GM23338 (cell line): ENCODE measurements around the gene SMIM45.
A peak's percentile ranks its signal among the peaks of the same experiment; 100 is the strongest.

Source experiments
- ATAC-seq: fragments of 200-7000 bp; cut with Tn5 transposase; 3 replicates; pipeline ENCODE4 v1.9.1; 2020
- DNase-seq: peaks from one replicate; pipeline ENCODE4 v3.0.0-alpha.2; 2015; ENCODE audit warnings: low spot score
- H2AFZ ChIP-seq: fragments of 200-600 bp; sonication (generic); 2 replicates; pipeline ENCODE4 v1.8.0; 2016; ENCODE audit warnings: antibody characterized with exemption, mild to moderate bottlenecking, moderate library complexity
- H3F3A ChIP-seq: fragments of 200-600 bp; sonication (generic); replicated peaks from 2 replicates; pipeline ENCODE4 v1.8.0; 2017; ENCODE audit warnings: antibody characterized with exemption, mixed run types, low read depth
- H3K27ac ChIP-seq: fragments of 200-600 bp; sonication (generic); 2 replicates; pipeline ENCODE4 v1.6.1; 2016; ENCODE audit warnings: low read depth
- H3K27me3 ChIP-seq: fragments of 200-600 bp; sonication (generic); 2 replicates; pipeline ENCODE4 v1.8.0; 2016; ENCODE audit warnings: mild to moderate bottlenecking, mixed run types, moderate library complexity; ENCODE audit not compliant: insufficient read depth
- H3K36me3 ChIP-seq: fragments of 200-600 bp; sonication (generic); 2 replicates; pipeline ENCODE4 v1.8.0; 2016; ENCODE audit warnings: mild to moderate bottlenecking; ENCODE audit not compliant: insufficient read depth
- H3K4me1 ChIP-seq: fragments of 200-600 bp; sonication (generic); 2 replicates; pipeline ENCODE4 v1.8.0; 2016; ENCODE audit warnings: mild to moderate bottlenecking, moderate library complexity; ENCODE audit not compliant: insufficient read depth
- H3K4me2 ChIP-seq: fragments of 200-600 bp; sonication (generic); 2 replicates; pipeline ENCODE4 v1.7.1; 2017; ENCODE audit warnings: mixed run types
- H3K4me3 ChIP-seq: fragments of 200-600 bp; sonication (generic); 2 replicates; pipeline ENCODE4 v1.6.1; 2016; ENCODE audit warnings: mixed run types
- H3K79me2 ChIP-seq: fragments of 200-600 bp; sonication (generic); replicated peaks from 2 replicates; pipeline ENCODE4 v1.8.0; 2017; ENCODE audit warnings: mild to moderate bottlenecking; ENCODE audit not compliant: insufficient read depth
- H3K9me2 ChIP-seq: fragments of 200-600 bp; sonication (generic); 2 replicates; pipeline ENCODE4 v1.8.0; 2017; ENCODE audit not compliant: insufficient read depth
- H4K20me1 ChIP-seq: fragments of 200-600 bp; sonication (generic); replicated peaks from 2 replicates; pipeline ENCODE4 v1.8.0; 2017; ENCODE audit warnings: mild to moderate bottlenecking; ENCODE audit not compliant: insufficient read depth
- H3K27ac Mint-ChIP-seq: 2 replicates; pipeline ENCODE4 v1.8.0; 2020; ENCODE audit warnings: inconsistent platforms, mild to moderate bottlenecking, moderate library complexity, mixed read lengths
- H3K27me3 Mint-ChIP-seq: 3 replicates; pipeline ENCODE4 v1.8.0; 2022; ENCODE audit warnings: low read depth, mild to moderate bottlenecking, moderate library complexity, mixed read lengths, inconsistent platforms; ENCODE audit not compliant: insufficient read depth, poor library complexity
- H3K36me3 Mint-ChIP-seq: 3 replicates; pipeline ENCODE4 v1.8.0; 2021; ENCODE audit warnings: low read depth, mild to moderate bottlenecking, inconsistent platforms, moderate library complexity, mixed read lengths
- H3K4me1 Mint-ChIP-seq: 3 replicates; pipeline ENCODE4 v1.8.0; 2020; ENCODE audit warnings: mild to moderate bottlenecking, inconsistent platforms, mixed read lengths
- H3K4me3 Mint-ChIP-seq: 3 replicates; pipeline ENCODE4 v1.8.0; 2021; ENCODE audit warnings: moderate library complexity, mild to moderate bottlenecking, inconsistent platforms, mixed read lengths
- H3K9me3 Mint-ChIP-seq: 3 replicates; pipeline ENCODE4 v1.8.0; 2020; ENCODE audit warnings: moderate library complexity, mild to moderate bottlenecking, inconsistent platforms, mixed read lengths
- CREB1 ChIP-seq: fragments of 250-450 bp; sonication (Bioruptor Pico); IDR thresholded peaks from 2 replicates; pipeline ENCODE4 v1.5.0; 2020; ENCODE audit warnings: low read depth, mild to moderate bottlenecking, moderate library complexity
- ETS1 ChIP-seq: IDR thresholded peaks from 2 replicates; pipeline ENCODE4 v1.6.1; 2016; ENCODE audit warnings: antibody characterized with exemption
- EZH2 ChIP-seq: fragments of 200-600 bp; sonication (generic); IDR thresholded peaks from one replicate; pipeline ENCODE4 v1.8.0; 2017; ENCODE audit warnings: antibody characterized with exemption, mild to moderate bottlenecking, low read depth; ENCODE audit not compliant: unreplicated experiment
- JUNB ChIP-seq: IDR thresholded peaks from one replicate; pipeline ENCODE4 v1.6.1; 2016; ENCODE audit warnings: antibody characterized with exemption; ENCODE audit not compliant: unreplicated experiment
- POLR2AphosphoS5 ChIP-seq: IDR thresholded peaks from 2 replicates; pipeline ENCODE4 v1.6.1; 2016; ENCODE audit warnings: antibody characterized with exemption, low read depth
- ZNF114 ChIP-seq: fragments of 250-450 bp; sonication (Bioruptor Pico); IDR thresholded peaks from 2 replicates; pipeline ENCODE4 v1.5.0; 2020; ENCODE audit warnings: mild to moderate bottlenecking, moderate library complexity
- ZNF331 ChIP-seq: fragments of 250-450 bp; sonication (Bioruptor Pico); IDR thresholded peaks from 2 replicates; pipeline ENCODE4 v1.5.0; 2020; ENCODE audit warnings: low read depth, mild to moderate bottlenecking, moderate library complexity
- TF ChIP-seq, protein P1 (sequence below): IDR thresholded peaks from one replicate; pipeline ENCODE4 v1.6.1; 2018; ENCODE audit warnings: antibody characterized with exemption; ENCODE audit not compliant: unreplicated experiment

Gene SMIM45

GRCh38 chr22:41932353-41932752, 19.6 kb upstream of the SMIM45 start (continued):
- TF ChIP-seq, protein P1, sequence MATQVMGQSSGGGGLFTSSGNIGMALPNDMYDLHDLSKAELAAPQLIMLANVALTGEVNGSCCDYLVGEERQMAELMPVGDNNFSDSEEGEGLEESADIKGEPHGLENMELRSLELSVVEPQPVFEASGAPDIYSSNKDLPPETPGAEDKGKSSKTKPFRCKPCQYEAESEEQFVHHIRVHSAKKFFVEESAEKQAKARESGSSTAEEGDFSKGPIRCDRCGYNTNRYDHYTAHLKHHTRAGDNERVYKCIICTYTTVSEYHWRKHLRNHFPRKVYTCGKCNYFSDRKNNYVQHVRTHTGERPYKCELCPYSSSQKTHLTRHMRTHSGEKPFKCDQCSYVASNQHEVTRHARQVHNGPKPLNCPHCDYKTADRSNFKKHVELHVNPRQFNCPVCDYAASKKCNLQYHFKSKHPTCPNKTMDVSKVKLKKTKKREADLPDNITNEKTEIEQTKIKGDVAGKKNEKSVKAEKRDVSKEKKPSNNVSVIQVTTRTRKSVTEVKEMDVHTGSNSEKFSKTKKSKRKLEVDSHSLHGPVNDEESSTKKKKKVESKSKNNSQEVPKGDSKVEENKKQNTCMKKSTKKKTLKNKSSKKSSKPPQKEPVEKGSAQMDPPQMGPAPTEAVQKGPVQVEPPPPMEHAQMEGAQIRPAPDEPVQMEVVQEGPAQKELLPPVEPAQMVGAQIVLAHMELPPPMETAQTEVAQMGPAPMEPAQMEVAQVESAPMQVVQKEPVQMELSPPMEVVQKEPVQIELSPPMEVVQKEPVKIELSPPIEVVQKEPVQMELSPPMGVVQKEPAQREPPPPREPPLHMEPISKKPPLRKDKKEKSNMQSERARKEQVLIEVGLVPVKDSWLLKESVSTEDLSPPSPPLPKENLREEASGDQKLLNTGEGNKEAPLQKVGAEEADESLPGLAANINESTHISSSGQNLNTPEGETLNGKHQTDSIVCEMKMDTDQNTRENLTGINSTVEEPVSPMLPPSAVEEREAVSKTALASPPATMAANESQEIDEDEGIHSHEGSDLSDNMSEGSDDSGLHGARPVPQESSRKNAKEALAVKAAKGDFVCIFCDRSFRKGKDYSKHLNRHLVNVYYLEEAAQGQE: no peak
- no peak for TF ChIP-seq EZH2
- no peak for TF ChIP-seq ETS1

DNA sequence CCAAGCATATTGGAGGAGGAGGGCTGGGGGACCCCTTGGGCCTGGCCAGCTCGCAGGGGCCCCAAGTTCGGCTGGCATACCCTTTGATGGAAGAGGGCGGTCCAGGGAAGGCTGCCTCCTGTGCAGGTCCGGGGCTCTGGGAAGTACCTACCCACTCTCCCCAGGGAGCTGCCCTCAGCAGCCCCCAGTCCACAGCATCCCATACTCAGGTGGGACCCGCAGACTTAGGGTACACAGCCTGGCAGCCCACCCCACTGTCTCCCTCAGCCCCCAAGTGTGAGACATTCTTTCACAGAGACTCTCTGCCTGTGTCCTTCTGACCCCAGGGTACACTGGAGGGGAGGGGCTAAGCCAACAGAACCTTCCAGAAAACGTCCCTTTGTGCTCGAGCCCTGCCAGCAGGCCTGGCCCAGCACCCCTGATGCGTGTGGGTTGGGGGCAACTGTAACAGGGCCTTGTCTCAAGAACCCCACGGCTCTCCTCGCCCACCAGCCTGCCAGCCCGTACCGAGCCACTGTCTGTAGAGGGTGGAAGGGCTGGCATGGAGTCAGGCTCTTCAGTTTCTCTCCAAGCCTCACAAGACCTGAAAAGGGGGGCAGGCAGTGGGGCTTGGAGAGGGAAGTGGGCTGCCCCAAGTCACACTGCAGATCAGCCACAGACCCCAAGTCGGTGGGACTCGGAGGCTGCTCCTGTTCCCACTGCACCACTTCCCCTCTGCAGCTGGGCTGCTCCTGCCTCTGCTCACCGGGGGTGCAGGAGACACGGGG, 18.4 kb upstream of the SMIM45 start:
- Histone ChIP-seq H3K79me2 (no peaks in the 10 kb centered on the region), H3K27ac (no peak overlapping the region), H3K4me3 (no peak overlapping the region), H3K4me2 (no peak overlapping the region), H3K36me3 (peaks cover under 1% of the 10 kb centered on the region; the same call in 1 of the 2 replicates), H2AFZ (no peak overlapping the region), H3F3A (peaks cover 4% of the 10 kb centered on the region; the same call in 1 of the 2 replicates), H3K4me1 (no peaks in the 10 kb centered on the region; the same call in 1 of the 2 replicates), H3K27me3 (0 out of 2 replicates have a peak, but pooled peaks cover 4% of the 10 kb centered on the region), H3K9me2 (no peaks in the 10 kb centered on the region), H4K20me1 (peaks cover 10% of the 10 kb centered on the region)
- DNase-seq (no peak), ATAC-seq (no peak)
- Mint-ChIP-seq H3K4me1 (peaks cover 6% of the 10 kb centered on the region; the same call in 2 of the 3 replicates), H3K27me3 (peaks cover 27% of the 10 kb centered on the region), H3K4me3 (no peak overlapping the region), H3K9me3 (no peaks in the 10 kb centered on the region), H3K36me3 (peaks cover 21% of the 10 kb centered on the region; the same call in 2 of the 3 replicates), H3K27ac (no peak overlapping the region)
- no peak for TF ChIP-seq CREB1 (CRISPR knock-in tag)
- TF ChIP-seq POLR2AphosphoS5: 0 out of 2 replicates have a peak, but pooled peaks have one; percentile 2
- TF ChIP-seq ZNF331: no peak
- no peak for TF ChIP-seq ZNF114 (CRISPR knock-in tag)
- no peak for TF ChIP-seq JUNB
